H7 (cell line): Measurements from ENCODE around the gene MRPL39. TPM values are rescaled to one million over a fixed set of nuclear protein-coding genes. Genes with fewer than 3 reads are reported as not detected.

ENCODE experiments used
- DNase-seq: peaks from one replicate; pipeline ENCODE4 v3.0.0; 2012
- H3K27me3 ChIP-seq: 2 replicates; pipeline ENCODE4 v1.6.0; 2011; ENCODE audit warnings: mild to moderate bottlenecking, low read length; ENCODE audit not compliant: control insufficient read depth, insufficient read depth
- H3K36me3 ChIP-seq: replicated peaks from 2 replicates; pipeline ENCODE4 v1.5.1; 2011; ENCODE audit warnings: low read length; ENCODE audit not compliant: control insufficient read depth, insufficient read depth
- H3K4me3 ChIP-seq: 2 replicates; pipeline ENCODE4 v1.5.1; 2011; ENCODE audit warnings: low read depth, mild to moderate bottlenecking, control low read depth, low read length, moderate library complexity; ENCODE audit not compliant: insufficient read depth
- total RNA-seq: library from RNA; depleted of rRNA; stranded (reverse); fragments of >200 nt; shearing (Covaris generic); gene quantifications from 2 replicates; pipeline ENCODE4 v1.2.3, GENCODE V29; 2014; rRNA removed

The MRPL39 gene
- total RNA-seq, 1 experiment from 2014 or later, result 56.3 TPM

DNA sequence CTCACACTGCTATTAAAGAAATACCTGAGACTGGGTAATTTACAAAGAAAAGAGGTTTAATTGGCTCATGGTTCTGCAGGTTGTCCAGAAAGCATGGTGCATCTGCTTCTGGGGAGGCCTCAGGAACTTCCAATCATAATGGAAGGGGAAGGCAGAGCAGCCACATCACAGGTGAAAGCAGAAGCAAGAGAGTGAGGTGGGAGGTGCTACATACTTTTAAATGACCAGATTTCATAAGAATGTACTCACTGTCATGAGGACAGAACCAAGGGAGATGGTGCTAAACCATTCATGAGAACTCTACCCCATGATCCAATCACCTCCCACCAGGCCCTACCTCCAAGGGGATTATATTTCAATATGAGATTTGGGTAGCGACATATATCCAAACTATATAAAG is 55.7 kb downstream of the MRPL39 start:
- no peaks in the 10 kb centered on the region for H3K36me3 ChIP-seq
- H3K27me3 ChIP-seq, result no peaks in the 10 kb centered on the region
- no peak overlapping the region for H3K4me3 ChIP-seq
- no peak for DNase-seq

GRCh38 chr21:25550352-25551120 is 56.7 kb downstream of the MRPL39 start:
- Histone ChIP-seq H3K27me3 (no peaks in the 10 kb centered on the region), H3K36me3 (no peaks in the 10 kb centered on the region), H3K4me3 (no peak overlapping the region)
- no peak for DNase-seq

GRCh38 chr21:25541042-25541441 is 66.2 kb downstream of the MRPL39 start:
- Histone ChIP-seq H3K4me3 (no peak overlapping the region), H3K27me3 (no peaks in the 10 kb centered on the region), H3K36me3 (no peaks in the 10 kb centered on the region)
- no peak for DNase-seq

- no peaks in the 10 kb centered on the region for H3K27me3 ChIP-seq
- no peak for DNase-seq
- H3K4me3 ChIP-seq, result no peak overlapping the region
These were observed 67.7 kb downstream of the MRPL39 start for GRCh38 chr21:25539606-25540005.

DNA sequence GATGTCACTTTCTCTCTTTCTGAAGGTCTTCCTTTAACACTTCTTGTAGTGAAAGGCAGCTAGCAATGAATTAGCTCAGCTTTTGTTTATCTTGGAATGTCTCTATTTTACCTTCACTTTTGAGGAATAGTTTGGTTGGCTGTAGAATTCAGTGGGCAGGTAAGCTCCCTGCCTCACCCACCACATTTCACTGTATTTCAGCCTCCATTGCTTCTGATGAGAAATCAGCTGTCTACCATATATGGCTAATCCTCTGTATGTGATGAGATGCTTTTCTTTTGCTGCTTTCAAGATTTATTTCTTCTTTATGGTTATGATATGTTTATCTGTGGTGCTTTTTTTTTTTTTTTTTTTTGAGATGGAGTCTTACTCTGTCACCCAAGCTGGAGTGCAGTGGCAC is 70.1 kb downstream of the MRPL39 start:
- no peak for DNase-seq
- no peaks in the 10 kb centered on the region for H3K36me3 ChIP-seq
- H3K27me3 ChIP-seq, result no peaks in the 10 kb centered on the region
- no peak overlapping the region for H3K4me3 ChIP-seq

More at GRCh38 chr21:25539606-25540005, 67.7 kb downstream of the MRPL39 start:
- H3K36me3 ChIP-seq, result no peaks in the 10 kb centered on the region

GRCh38 chr21:25536752-25537151 is 70.5 kb downstream of the MRPL39 start:
- no peaks in the 10 kb centered on the region for H3K27me3 ChIP-seq
- no peak for DNase-seq
- H3K4me3 ChIP-seq, result no peak overlapping the region
- no peaks in the 10 kb centered on the region for H3K36me3 ChIP-seq

- Histone ChIP-seq H3K27me3 (no peaks in the 10 kb centered on the region), H3K4me3 (no peak overlapping the region), H3K36me3 (no peaks in the 10 kb centered on the region)
- DNase-seq, result no peak
These were observed 71.4 kb downstream of the MRPL39 start for GRCh38 chr21:25535849-25536248.

Other genes starting within 250 kb of the MRPL39 start
- 0.67 and 1.1 TPM in 2 replicates for gene JAM2, start 31.8 kb upstream of the MRPL39 start, total RNA-seq
- gene ATP5PF, start 127.4 kb upstream of the MRPL39 start, total RNA-seq, result 66.4 and 82.3 TPM in 2 replicates
- gene GABPA, start 127.5 kb upstream of the MRPL39 start, total RNA-seq, result 20.5 and 28.3 TPM in 2 replicates